Hepatocyte (in vitro differentiated cells): ENCODE results near the gene ARAP1. TPM values are rescaled to one million over a fixed set of nuclear protein-coding genes. Genes with fewer than 3 reads are reported as not detected.

Experiments used
- DNase-seq: peaks from one replicate; pipeline ENCODE4 v3.0.0-alpha.2; 2016; ENCODE audit warnings: low spot score
- H2AFZ ChIP-seq: fragments of 200-600 bp; sonication (generic); 2 replicates; pipeline ENCODE4 v1.6.0; 2016; ENCODE audit warnings: antibody characterized with exemption, mild to moderate bottlenecking
- H3K27ac ChIP-seq: fragments of 200-600 bp; sonication (generic); 2 replicates; pipeline ENCODE4 v1.5.1; 2016; ENCODE audit warnings: mild to moderate bottlenecking
- H3K27me3 ChIP-seq: fragments of 200-600 bp; sonication (generic); 2 replicates; pipeline ENCODE4 v1.6.1; 2016
- H3K36me3 ChIP-seq: fragments of 200-600 bp; sonication (generic); replicated peaks from 2 replicates; pipeline ENCODE4 v1.5.1; 2016; ENCODE audit warnings: low read depth; ENCODE audit not compliant: insufficient read depth
- H3K4me1 ChIP-seq: fragments of 200-600 bp; sonication (generic); 2 replicates; pipeline ENCODE4 v1.5.1; 2016; ENCODE audit warnings: mild to moderate bottlenecking, moderate library complexity; ENCODE audit not compliant: insufficient read depth
- H3K4me2 ChIP-seq: fragments of 200-600 bp; sonication (generic); 2 replicates; pipeline ENCODE4 v1.6.0; 2016
- H3K4me3 ChIP-seq: fragments of 200-600 bp; sonication (generic); 2 replicates; pipeline ENCODE4 v1.5.1; 2016; ENCODE audit warnings: mild to moderate bottlenecking
- H3K79me2 ChIP-seq: fragments of 200-600 bp; sonication (generic); 2 replicates; pipeline ENCODE4 v1.6.0; 2017; ENCODE audit warnings: mild to moderate bottlenecking
- H3K9me2 ChIP-seq: fragments of 200-600 bp; sonication (generic); replicated peaks from 2 replicates; pipeline ENCODE4 v1.6.0; 2017; ENCODE audit warnings: mild to moderate bottlenecking; ENCODE audit not compliant: insufficient read depth
- H3K9me3 ChIP-seq: fragments of 200-600 bp; sonication (generic); 2 replicates; pipeline ENCODE4 v1.5.1; 2016; ENCODE audit warnings: low read depth, mild to moderate bottlenecking
- H4K20me1 ChIP-seq: fragments of 200-600 bp; sonication (generic); 2 replicates; pipeline ENCODE4 v1.6.0; 2016; ENCODE audit warnings: mild to moderate bottlenecking; ENCODE audit not compliant: insufficient read depth, poor library complexity, severe bottlenecking
- CTCF ChIP-seq: fragments of 200-600 bp; sonication (generic); IDR thresholded peaks from 2 replicates; pipeline ENCODE4 v1.5.1; 2016; ENCODE audit warnings: antibody characterized with exemption, mild to moderate bottlenecking; ENCODE audit not compliant: poor library complexity
- EZH2 ChIP-seq: fragments of 200-600 bp; sonication (generic); IDR thresholded peaks from 2 replicates; pipeline ENCODE4 v1.6.1; 2016; ENCODE audit warnings: antibody characterized with exemption, mild to moderate bottlenecking, borderline replicate concordance
- EZH2phosphoT487 ChIP-seq: fragments of 200-600 bp; sonication (generic); IDR thresholded peaks from one replicate; pipeline ENCODE4 v1.6.1; 2018; ENCODE audit warnings: antibody characterized with exemption, mild to moderate bottlenecking, low read depth, moderate library complexity; ENCODE audit not compliant: unreplicated experiment, severe bottlenecking
- WGBS: methylation state at CpG from one replicate; pipeline ENCODE4 v1.1.6; 2016; ENCODE audit warnings: low lambda C conversion rate; ENCODE audit errors: missing lambda C conversion rate; 5-methylcytosine and 5-hydroxymethylcytosine counted together
- polyA plus RNA-seq: library from polyadenylated mRNA; unstranded; fragments of >200 nt; fragmentation: Nextera tagmentation; extraction: Ambion mirVana; gene quantifications from 2 replicates; pipeline ENCODE4 v1.2.1, GENCODE V29; 2016
- total RNA-seq: library from RNA; depleted of rRNA; stranded (reverse); fragments of >200 nt; gene quantifications from 2 replicates; pipeline ENCODE4 v1.2.3, GENCODE V29; 2014

Gene ARAP1
- total and polyA plus RNA-seq, 2 experiments from 2014 or later, result 60.2 to 118 TPM

- Histone ChIP-seq H2AFZ (no peak overlapping the region), H3K9me2 (no peaks in the 10 kb centered on the region), H3K27ac (peak overlapping the region; percentile 85), H3K36me3 (no peaks in the 10 kb centered on the region), H3K4me2 (peak overlapping the region; percentile 68), H3K79me2 (no peaks in the 10 kb centered on the region), H3K4me3 (no peak overlapping the region), H3K9me3 (no peaks in the 10 kb centered on the region), H3K4me1 (peaks cover 4% of the 10 kb centered on the region), H4K20me1 (no peaks in the 10 kb centered on the region), H3K27me3 (no peaks in the 10 kb centered on the region)
- DNase-seq, result peak; percentile 69
- 57% methylated on average over 11 of the region's 11 CpGs for WGBS
- TF ChIP-seq EZH2phosphoT487 (no peak), EZH2 (no peak), CTCF (no peak)
Observed at GRCh38 chr11:72703267-72704008, 48.8 kb downstream of the ARAP1 start.

- Histone ChIP-seq H3K27me3 (no peaks in the 10 kb centered on the region), H2AFZ (no peak overlapping the region), H3K4me2 (peak overlapping the region; percentile 68), H3K4me3 (no peak overlapping the region), H3K36me3 (no peaks in the 10 kb centered on the region), H3K9me2 (no peaks in the 10 kb centered on the region), H3K4me1 (peaks cover 4% of the 10 kb centered on the region), H3K9me3 (no peaks in the 10 kb centered on the region), H3K79me2 (no peaks in the 10 kb centered on the region), H3K27ac (peak overlapping the region; percentile 85), H4K20me1 (no peaks in the 10 kb centered on the region)
- WGBS, result 82% methylated on average over 15 of the region's 15 CpGs
- TF ChIP-seq EZH2phosphoT487, result no peak
- no peak for TF ChIP-seq EZH2
- no peak for TF ChIP-seq CTCF
- no peak for DNase-seq
Observed at GRCh38 chr11:72702577-72703241, 49.5 kb downstream of the ARAP1 start.

GRCh38 chr11:72702096-72702495, 50.1 kb downstream of the ARAP1 start:
- Histone ChIP-seq H3K27me3 (no peaks in the 10 kb centered on the region), H3K4me3 (no peak overlapping the region), H2AFZ (no peak overlapping the region), H3K9me3 (no peaks in the 10 kb centered on the region), H4K20me1 (no peaks in the 10 kb centered on the region), H3K4me2 (peak overlapping the region; percentile 68), H3K36me3 (no peaks in the 10 kb centered on the region), H3K4me1 (peaks cover 4% of the 10 kb centered on the region), H3K9me2 (no peaks in the 10 kb centered on the region), H3K27ac (peak overlapping the region; percentile 85), H3K79me2 (no peaks in the 10 kb centered on the region)
- TF ChIP-seq CTCF, result no peak
- no peak for TF ChIP-seq EZH2phosphoT487
- no peak for TF ChIP-seq EZH2
- DNase-seq, result no peak
- 83% methylated on average over 7 of the region's 7 CpGs for WGBS
